ENCODE results near the gene TTC1.
A peak's percentile ranks its signal among the peaks of the same experiment; 100 is the strongest.

Gene TTC1

DNA sequence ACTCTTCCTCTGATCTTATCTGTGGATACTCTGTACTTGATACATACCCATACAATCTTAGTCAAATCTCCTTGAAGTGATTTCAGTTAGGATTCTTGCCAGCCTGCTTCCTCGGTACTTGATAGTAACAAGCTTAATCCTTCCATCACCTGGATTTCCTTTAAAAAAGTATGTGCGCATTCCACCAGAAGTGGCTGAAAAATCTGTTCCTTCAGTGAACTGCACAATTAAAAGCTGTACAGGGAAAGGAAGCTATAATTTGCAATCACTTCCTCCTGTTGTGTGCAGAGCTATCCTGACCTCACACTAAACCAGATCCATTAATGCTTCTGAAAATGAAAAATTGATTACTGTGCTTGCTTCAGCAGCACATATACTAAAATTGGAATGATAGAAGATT lies 63.0 kb downstream of the TTC1 start:
- Histone ChIP-seq H3K4me3 (ENCODE audit: low read length) (no peak overlapping the region), H3K9ac (ENCODE audit: low read depth, low read length) (no peak overlapping the region), H3K4me2 (ENCODE audit: low read length) (no peak overlapping the region), H3K9me3 (replicated peaks; ENCODE audit: low read length) (no peaks in the 10 kb centered on the region), H3K4me1 (ENCODE audit: control insufficient read depth, insufficient read depth, low read length) (no peaks in the 10 kb centered on the region), H3K36me3 (ENCODE audit: insufficient read depth, low read length) (no peaks in the 10 kb centered on the region), H3K27me3 (ENCODE audit: control insufficient read depth, insufficient read depth, low read length) (no peaks in the 10 kb centered on the region)

DNA sequence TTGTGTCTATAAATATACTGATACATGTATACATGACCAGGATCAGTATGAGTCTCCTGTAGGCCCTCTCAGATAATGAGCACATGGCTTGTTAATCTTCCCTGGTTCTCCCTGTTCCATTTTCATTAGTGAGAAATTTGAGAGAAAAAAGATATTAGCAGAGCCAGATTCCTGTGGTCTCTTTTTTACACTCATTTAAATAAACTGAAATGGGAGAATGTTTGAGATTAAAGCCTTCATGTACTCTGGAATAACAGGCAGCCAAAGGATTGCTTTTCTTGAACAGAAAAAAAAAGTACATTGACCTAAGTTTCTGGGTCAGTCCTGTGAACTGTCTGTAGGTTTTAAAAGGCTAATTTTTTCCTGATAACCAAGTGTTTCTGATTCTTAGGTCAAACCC lies 66.1 kb downstream of the TTC1 start:
- H3K36me3 ChIP-seq (ENCODE audit: insufficient read depth, low read length) = no peaks in the 10 kb centered on the region
- no peak overlapping the region for H3K4me3 ChIP-seq (ENCODE audit: low read length)
- no peaks in the 10 kb centered on the region for H3K4me1 ChIP-seq (ENCODE audit: control insufficient read depth, insufficient read depth, low read length)
- H3K9ac ChIP-seq (ENCODE audit: low read depth, low read length) = no peak overlapping the region
- H3K4me2 ChIP-seq (ENCODE audit: low read length) = no peak overlapping the region
- no peaks in the 10 kb centered on the region for H3K9me3 ChIP-seq (replicated peaks; ENCODE audit: low read length)
- no peaks in the 10 kb centered on the region for H3K27me3 ChIP-seq (ENCODE audit: control insufficient read depth, insufficient read depth, low read length)

DNA sequence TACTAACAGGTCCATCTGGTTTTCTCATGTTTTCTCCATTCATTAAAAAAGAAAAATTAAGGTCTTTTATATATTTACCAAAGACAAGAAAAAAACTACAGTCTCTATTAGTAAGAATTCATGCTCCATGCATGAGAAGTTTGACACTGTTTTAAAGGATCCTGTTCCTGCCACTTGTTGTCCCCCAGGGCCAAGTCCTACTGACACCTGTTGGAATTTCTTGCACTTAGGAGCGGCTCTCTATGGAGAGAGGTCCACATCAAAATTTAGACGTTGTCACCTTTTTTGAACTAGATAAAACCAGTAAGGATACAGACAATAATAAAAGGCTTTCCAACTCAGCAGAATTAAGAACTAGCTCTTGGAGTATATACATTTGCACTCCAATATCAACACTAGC lies 68.1 kb downstream of the TTC1 start:
- Histone ChIP-seq H3K9ac (ENCODE audit: low read depth, low read length) (no peak overlapping the region), H3K9me3 (replicated peaks; ENCODE audit: low read length) (no peaks in the 10 kb centered on the region), H3K27me3 (ENCODE audit: control insufficient read depth, insufficient read depth, low read length) (no peaks in the 10 kb centered on the region), H3K4me2 (ENCODE audit: low read length) (no peak overlapping the region), H3K36me3 (ENCODE audit: insufficient read depth, low read length) (no peaks in the 10 kb centered on the region), H3K4me3 (ENCODE audit: low read length) (no peak overlapping the region), H3K4me1 (ENCODE audit: control insufficient read depth, insufficient read depth, low read length) (no peaks in the 10 kb centered on the region)

DNA sequence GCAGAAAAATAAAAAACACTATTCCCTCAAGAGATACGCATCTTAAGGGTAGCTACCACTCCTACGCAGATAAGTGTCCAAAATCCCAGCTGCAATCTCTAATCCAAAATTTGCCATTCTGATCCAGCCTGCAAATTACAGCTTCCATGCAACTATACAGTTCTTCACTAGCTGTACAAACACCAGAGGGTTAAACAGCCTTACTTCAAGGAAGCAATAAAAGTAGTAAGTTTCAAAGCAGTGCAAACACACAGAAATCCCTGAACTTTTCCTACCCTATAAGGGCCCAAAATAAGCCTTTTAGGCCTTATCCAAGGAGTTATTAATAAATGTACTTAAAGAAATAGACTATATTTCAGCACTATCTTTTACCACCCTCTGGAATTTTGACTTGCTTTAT lies 70.8 kb downstream of the TTC1 start:
- Histone ChIP-seq H3K4me2 (ENCODE audit: low read length) (no peak overlapping the region), H3K36me3 (ENCODE audit: insufficient read depth, low read length) (no peaks in the 10 kb centered on the region), H3K27me3 (ENCODE audit: control insufficient read depth, insufficient read depth, low read length) (no peaks in the 10 kb centered on the region), H3K4me3 (ENCODE audit: low read length) (no peak overlapping the region), H3K9ac (ENCODE audit: low read depth, low read length) (no peak overlapping the region), H3K4me1 (ENCODE audit: control insufficient read depth, insufficient read depth, low read length) (peaks cover 21% of the 10 kb centered on the region), H3K9me3 (replicated peaks; ENCODE audit: low read length) (no peaks in the 10 kb centered on the region)

DNA sequence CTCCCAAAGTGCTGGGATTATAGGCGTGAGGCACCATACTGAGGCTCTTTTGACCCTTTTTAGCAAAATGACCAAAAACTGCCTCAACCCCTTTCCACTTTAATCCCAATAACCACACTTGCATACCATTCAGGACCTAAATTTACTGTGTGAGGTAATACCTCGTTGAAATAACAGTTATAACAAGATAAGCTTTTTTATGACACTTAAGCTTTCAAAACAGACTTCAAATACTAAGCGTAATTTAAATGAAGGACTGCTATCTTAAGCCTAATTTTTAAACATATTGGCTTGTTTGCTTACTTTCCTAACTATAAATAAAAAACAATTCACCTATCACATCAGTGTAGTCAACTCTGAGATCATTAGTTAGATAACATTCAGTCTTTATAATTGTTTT lies 72.6 kb downstream of the TTC1 start:
- H3K27me3 ChIP-seq (ENCODE audit: control insufficient read depth, insufficient read depth, low read length) = no peaks in the 10 kb centered on the region

DNA sequence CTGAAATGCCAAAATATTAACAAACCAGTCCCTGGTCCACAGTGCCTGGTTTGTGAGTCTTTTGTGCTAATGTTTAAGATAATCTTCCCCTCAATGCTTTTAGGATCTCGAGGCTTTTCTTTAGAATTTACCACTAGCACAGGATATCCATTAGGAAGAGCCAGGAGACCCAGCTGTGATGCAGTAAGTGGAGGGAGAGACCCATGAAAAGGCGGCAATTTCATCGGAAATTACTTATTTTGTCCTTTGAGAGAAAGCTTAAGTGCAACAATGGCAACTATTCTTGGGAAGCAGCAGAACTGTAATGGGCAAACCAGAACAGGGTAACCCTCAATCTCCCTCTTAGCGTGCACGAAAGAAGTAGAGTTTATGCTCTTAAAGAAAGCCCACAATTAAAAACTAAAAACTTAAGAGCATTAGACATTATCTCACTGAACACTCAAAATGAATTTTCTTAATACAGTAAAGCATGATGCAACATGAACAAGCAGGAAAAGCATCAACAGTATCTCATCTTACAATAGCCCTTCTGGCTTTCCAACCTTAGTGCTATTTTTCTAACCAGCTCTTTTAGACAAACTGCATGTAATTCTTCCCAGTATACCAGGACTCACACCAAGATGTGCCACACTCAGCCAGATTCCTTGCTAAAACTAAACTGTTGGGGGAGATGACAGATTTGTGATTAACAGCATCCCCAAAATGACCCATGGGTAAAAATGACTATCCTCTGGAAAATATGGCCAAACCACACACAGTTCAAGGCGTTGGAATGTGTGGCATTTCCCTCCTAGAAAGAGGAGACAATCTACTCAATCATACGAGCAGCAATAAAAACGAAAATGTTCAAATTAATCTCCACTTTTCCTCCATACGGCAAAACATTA lies 73.9 kb downstream of the TTC1 start:
- H3K9ac ChIP-seq (ENCODE audit: low read depth, low read length) = peak overlapping the region; percentile 44
- peak overlapping the region; percentile 53 for H3K4me3 ChIP-seq (ENCODE audit: low read length)
- no peaks in the 10 kb centered on the region for H3K9me3 ChIP-seq (replicated peaks; ENCODE audit: low read length)
- H3K4me1 ChIP-seq (ENCODE audit: control insufficient read depth, insufficient read depth, low read length) = peaks cover 21% of the 10 kb centered on the region
- peak overlapping the region; percentile 77 for H3K4me2 ChIP-seq (ENCODE audit: low read length)
- H3K36me3 ChIP-seq (ENCODE audit: insufficient read depth, low read length) = no peaks in the 10 kb centered on the region
- no peaks in the 10 kb centered on the region for H3K27me3 ChIP-seq (ENCODE audit: control insufficient read depth, insufficient read depth, low read length)

More for the DNA sequence above, 72.6 kb downstream of the TTC1 start:
- Histone ChIP-seq H3K4me1 (ENCODE audit: control insufficient read depth, insufficient read depth, low read length) (peaks cover 21% of the 10 kb centered on the region), H3K4me3 (ENCODE audit: low read length) (no peak overlapping the region), H3K36me3 (ENCODE audit: insufficient read depth, low read length) (no peaks in the 10 kb centered on the region), H3K4me2 (ENCODE audit: low read length) (no peak overlapping the region), H3K9me3 (replicated peaks; ENCODE audit: low read length) (no peaks in the 10 kb centered on the region), H3K9ac (ENCODE audit: low read depth, low read length) (no peak overlapping the region)

DNA sequence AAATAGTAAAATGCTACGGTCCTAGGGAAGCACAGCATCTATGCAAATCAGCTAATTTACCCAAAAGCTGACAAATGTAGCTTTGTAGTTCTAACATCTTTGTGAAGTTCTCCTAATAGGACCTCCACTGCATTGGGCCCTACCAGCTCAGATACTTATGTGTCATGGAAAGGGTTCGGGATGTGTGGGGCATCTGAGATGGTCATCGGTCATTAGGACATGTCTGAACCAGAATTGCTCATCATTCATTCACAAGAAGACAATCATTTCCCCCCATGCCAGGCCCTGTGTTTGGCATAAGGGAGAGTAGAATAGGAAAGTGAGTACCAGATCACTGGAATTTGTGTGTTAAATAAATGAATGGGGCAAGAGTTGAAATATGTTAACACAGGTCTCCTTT lies 74.6 kb downstream of the TTC1 start:
- no peaks in the 10 kb centered on the region for H3K27me3 ChIP-seq (ENCODE audit: control insufficient read depth, insufficient read depth, low read length)
- peak overlapping the region; percentile 77 for H3K4me2 ChIP-seq (ENCODE audit: low read length)
- H3K36me3 ChIP-seq (ENCODE audit: insufficient read depth, low read length) = no peaks in the 10 kb centered on the region
- H3K9me3 ChIP-seq (replicated peaks; ENCODE audit: low read length) = no peaks in the 10 kb centered on the region
- peak overlapping the region; percentile 44 for H3K9ac ChIP-seq (ENCODE audit: low read depth, low read length)
- H3K4me1 ChIP-seq (ENCODE audit: control insufficient read depth, insufficient read depth, low read length) = peaks cover 21% of the 10 kb centered on the region
- H3K4me3 ChIP-seq (ENCODE audit: low read length) = peak overlapping the region; percentile 53

DNA sequence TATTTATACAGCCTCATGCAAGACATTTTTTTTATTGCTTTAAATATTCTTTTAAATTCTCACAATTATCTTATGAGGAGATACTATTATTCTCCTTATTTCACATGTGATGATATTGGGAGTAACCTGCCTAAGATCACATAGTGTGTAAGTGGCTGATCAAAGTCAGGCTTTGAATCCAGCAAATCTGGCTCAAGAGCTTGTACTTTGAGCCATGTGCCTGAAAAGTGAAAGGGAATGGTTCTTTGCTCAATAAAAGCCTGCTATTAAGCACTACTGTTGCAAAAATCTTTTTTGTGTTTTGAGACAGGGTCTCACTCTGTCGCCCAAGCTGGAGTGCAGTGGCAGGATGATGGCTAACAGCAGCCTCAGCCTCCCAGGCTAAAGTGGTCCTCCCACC lies 75.2 kb downstream of the TTC1 start:
- H3K9ac ChIP-seq (ENCODE audit: low read depth, low read length) = peak overlapping the region; percentile 44
- peak overlapping the region; percentile 53 for H3K4me3 ChIP-seq (ENCODE audit: low read length)
- H3K4me1 ChIP-seq (ENCODE audit: control insufficient read depth, insufficient read depth, low read length) = peaks cover 21% of the 10 kb centered on the region
- no peaks in the 10 kb centered on the region for H3K9me3 ChIP-seq (replicated peaks; ENCODE audit: low read length)
- H3K4me2 ChIP-seq (ENCODE audit: low read length) = peak overlapping the region; percentile 77
- H3K27me3 ChIP-seq (ENCODE audit: control insufficient read depth, insufficient read depth, low read length) = no peaks in the 10 kb centered on the region
- H3K36me3 ChIP-seq (ENCODE audit: insufficient read depth, low read length) = no peaks in the 10 kb centered on the region

DNA sequence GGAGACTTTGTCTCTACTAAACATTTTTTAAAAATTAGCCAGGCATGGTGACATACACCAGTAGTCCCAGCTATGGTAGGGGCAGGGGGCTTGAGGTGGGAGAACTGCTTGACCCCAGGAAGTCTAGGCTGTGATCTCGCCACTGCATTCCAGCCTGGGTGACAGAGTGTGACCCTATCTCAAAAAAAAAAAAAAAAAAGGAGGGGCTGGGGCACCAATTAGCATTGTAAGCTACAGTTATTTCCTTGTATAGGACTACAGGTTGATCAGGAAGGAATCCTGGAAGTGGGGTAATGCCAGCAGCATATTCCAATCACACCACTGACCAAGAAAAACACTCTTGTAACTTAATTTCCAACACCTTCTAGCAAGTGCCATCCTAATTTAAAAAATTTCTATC lies 78.3 kb downstream of the TTC1 start:
- no peaks in the 10 kb centered on the region for H3K9me3 ChIP-seq (replicated peaks; ENCODE audit: low read length)
- H3K36me3 ChIP-seq (ENCODE audit: insufficient read depth, low read length) = peaks cover under 1% of the 10 kb centered on the region

DNA sequence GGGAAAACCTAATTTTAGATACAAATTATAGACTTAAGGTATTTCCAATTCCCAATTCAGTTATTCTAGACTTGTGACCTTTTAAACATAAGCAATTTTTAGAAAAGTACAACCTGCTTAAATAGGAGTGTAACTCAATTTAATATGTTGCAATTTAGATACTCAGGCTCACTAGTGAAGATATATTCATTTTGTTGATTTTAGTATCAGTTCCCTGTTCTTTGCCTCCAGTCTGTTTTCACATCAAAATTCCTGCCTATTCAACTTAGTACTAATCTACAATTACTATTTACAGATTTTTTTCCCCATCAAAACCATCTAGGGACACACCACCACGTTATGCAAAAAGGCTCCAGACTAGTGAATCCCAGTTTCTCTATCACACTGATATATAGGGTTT lies 79.9 kb downstream of the TTC1 start:
- Histone ChIP-seq H3K27me3 (ENCODE audit: control insufficient read depth, insufficient read depth, low read length) (no peaks in the 10 kb centered on the region), H3K9ac (ENCODE audit: low read depth, low read length) (no peak overlapping the region)

More for the DNA sequence above, 78.3 kb downstream of the TTC1 start:
- Histone ChIP-seq H3K4me2 (ENCODE audit: low read length) (no peak overlapping the region), H3K27me3 (ENCODE audit: control insufficient read depth, insufficient read depth, low read length) (no peaks in the 10 kb centered on the region), H3K4me1 (ENCODE audit: control insufficient read depth, insufficient read depth, low read length) (peaks cover 24% of the 10 kb centered on the region), H3K4me3 (ENCODE audit: low read length) (no peak overlapping the region), H3K9ac (ENCODE audit: low read depth, low read length) (no peak overlapping the region)

DNA sequence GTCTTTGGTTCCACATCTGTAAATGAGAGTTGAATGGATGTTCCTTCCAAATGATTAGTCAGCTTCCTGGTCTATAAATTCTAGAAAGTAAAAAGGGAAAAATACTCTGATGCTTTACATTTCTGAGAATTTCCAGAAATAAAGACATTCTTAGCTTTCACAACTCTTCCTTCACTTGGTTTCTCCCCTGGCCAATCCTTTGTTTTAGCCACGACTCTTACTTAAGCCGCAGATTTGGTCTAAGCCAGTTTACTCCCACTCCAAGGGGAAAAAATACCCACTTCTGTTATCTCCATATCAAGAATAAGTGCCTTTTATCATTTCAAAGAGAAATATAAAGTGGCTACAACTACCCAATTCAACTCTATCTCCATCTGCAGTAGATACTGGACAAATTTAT lies 80.6 kb downstream of the TTC1 start:
- H3K9ac ChIP-seq (ENCODE audit: low read depth, low read length) = no peak overlapping the region
- no peak overlapping the region for H3K4me2 ChIP-seq (ENCODE audit: low read length)
- H3K4me3 ChIP-seq (ENCODE audit: low read length) = no peak overlapping the region
- peaks cover 3% of the 10 kb centered on the region for H3K4me1 ChIP-seq (ENCODE audit: control insufficient read depth, insufficient read depth, low read length)
- no peaks in the 10 kb centered on the region for H3K27me3 ChIP-seq (ENCODE audit: control insufficient read depth, insufficient read depth, low read length)
- H3K9me3 ChIP-seq (replicated peaks; ENCODE audit: low read length) = no peaks in the 10 kb centered on the region
- peaks cover 18% of the 10 kb centered on the region for H3K36me3 ChIP-seq (ENCODE audit: insufficient read depth, low read length)

More for the DNA sequence above, 79.9 kb downstream of the TTC1 start:
- Histone ChIP-seq H3K36me3 (ENCODE audit: insufficient read depth, low read length) (peaks cover 17% of the 10 kb centered on the region), H3K4me3 (ENCODE audit: low read length) (no peak overlapping the region), H3K4me2 (ENCODE audit: low read length) (no peak overlapping the region), H3K9me3 (replicated peaks; ENCODE audit: low read length) (no peaks in the 10 kb centered on the region), H3K4me1 (ENCODE audit: control insufficient read depth, insufficient read depth, low read length) (peaks cover 9% of the 10 kb centered on the region)

DNA sequence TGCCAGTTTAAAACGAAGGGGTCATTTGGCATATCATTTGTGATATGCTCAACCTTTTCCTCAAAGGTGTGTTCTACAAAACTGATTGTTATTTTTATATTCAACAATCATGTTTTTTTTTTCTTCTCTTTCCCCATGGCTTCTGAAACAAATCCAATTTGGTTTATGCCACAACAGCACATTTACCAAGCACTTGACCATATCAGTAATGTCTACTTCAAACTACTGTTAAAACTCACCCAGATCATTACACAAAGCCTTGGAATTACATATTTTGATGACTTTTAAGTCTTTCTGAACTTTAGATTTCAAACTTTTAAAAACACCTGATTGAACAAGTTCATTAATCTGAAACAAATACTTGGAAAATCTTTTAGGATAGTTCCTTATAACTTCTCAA lies 81.1 kb downstream of the TTC1 start:
- Histone ChIP-seq H3K4me2 (ENCODE audit: low read length) (no peak overlapping the region), H3K4me3 (ENCODE audit: low read length) (no peak overlapping the region), H3K36me3 (ENCODE audit: insufficient read depth, low read length) (peaks cover 18% of the 10 kb centered on the region), H3K9me3 (replicated peaks; ENCODE audit: low read length) (no peaks in the 10 kb centered on the region), H3K4me1 (ENCODE audit: control insufficient read depth, insufficient read depth, low read length) (peaks cover 3% of the 10 kb centered on the region), H3K27me3 (ENCODE audit: control insufficient read depth, insufficient read depth, low read length) (no peaks in the 10 kb centered on the region), H3K9ac (ENCODE audit: low read depth, low read length) (no peak overlapping the region)
